Kidney (tissue), 14 donors: Measurements from ENCODE around the gene CHSY3. TPM values are rescaled to one million over a fixed set of nuclear protein-coding genes. Genes with fewer than 3 reads are reported as not detected.

Experiments used
- DNase-seq, 5 donors: peaks; one replicate each; pipeline ENCODE4 v3.0.0-alpha.2; 2013 to 2020
- FAIRE-seq: peaks from 2 replicates; lab custom pipeline; 2012; peaks lifted over from hg19 to GRCh38; lab: Jason Lieb, UNC
- H3K27ac ChIP-seq, 2 donors: one replicate each; pipeline ENCODE4 v1.7.0; 2013; ENCODE audit warnings: low read depth in 2 of 2, low read length in 2 of 2, inconsistent platforms in 1 of 2
- H3K27me3 ChIP-seq: one replicate; pipeline ENCODE4 v1.7.1; 2013; ENCODE audit warnings: low read length, inconsistent platforms; ENCODE audit not compliant: control insufficient read depth, insufficient read depth
- H3K36me3 ChIP-seq, 3 donors: one replicate each; pipeline versions ENCODE4 v1.7.0 to v1.7.1; 2013; ENCODE audit warnings: low read length in 3 of 3, control low read depth in 1 of 3, inconsistent platforms in 1 of 3; ENCODE audit not compliant: insufficient read depth in 3 of 3, control insufficient read depth in 2 of 3
- H3K4me1 ChIP-seq, 3 donors: one replicate each; pipeline versions ENCODE4 v1.7.0 to v1.7.1; 2013; ENCODE audit warnings: low read length in 3 of 3, inconsistent platforms in 1 of 3, low read depth in 1 of 3; ENCODE audit not compliant: control insufficient read depth in 2 of 3, insufficient read depth in 2 of 3
- H3K4me3 ChIP-seq, 3 donors: one replicate each; pipeline versions ENCODE4 v1.7.0 to v1.8.1; 2013; ENCODE audit warnings: low read length in 3 of 3, control low read depth in 1 of 3, inconsistent platforms in 1 of 3
- H3K9ac ChIP-seq, 3 donors: one replicate each; pipeline versions ENCODE4 v1.7.0 to v1.7.1; 2013; ENCODE audit warnings: low read length in 3 of 3, control low read depth in 1 of 3, inconsistent platforms in 1 of 3
- H3K9me3 ChIP-seq, 3 donors: one replicate each; pipeline versions ENCODE4 v1.7.0 to v1.7.1; 2013; ENCODE audit warnings: low read length in 3 of 3, control low read depth in 1 of 3, inconsistent platforms in 1 of 3; ENCODE audit not compliant: control insufficient read depth in 2 of 3, insufficient read depth in 1 of 3
- CTCF ChIP-seq: IDR thresholded peaks from 3 replicates; pipeline ENCODE4 v1.5.1; 2012; ENCODE audit warnings: mild to moderate bottlenecking, moderate library complexity, borderline replicate concordance; ENCODE audit not compliant: insufficient read depth; ENCODE audit errors: extremely low read depth
- intact Hi-C: fragments of 100-400 bp; cut with DNase I; formaldehyde crosslinking; loops from one replicate; pipeline ENCODE4 v1.11.1; 2022
- polyA plus RNA-seq: library from polyadenylated mRNA; stranded (reverse); fragments of 350-450 nt; fragmentation: Illumina TruSeq; extraction: RNeasy Lipid Tissue Mini Kit (QIAGEN cat#74804); gene quantifications from one replicate; pipeline ENCODE4 v1.2.3, GENCODE V29; 2014; ENCODE audit warnings: low read depth, low replicate concordance; ENCODE audit not compliant: insufficient read depth
- total RNA-seq: library from RNA; stranded (reverse); fragmentation: NEBNext Ultra II Directional; extraction: Animal tissue kit (Norgen Biotek cat#: 25700); gene quantifications from one replicate; pipeline ENCODE4 v1.2.1, GENCODE V29; 2021
- donor health status: control.
- donor health status: control.
- donor health status: control.
- donor health status: control.
- donor health status: control.
- donor health status: DM: yes; HTN: yes; CAD: no.
- donor health status: Normal renal cell carcinoma (clear cell type).

The CHSY3 gene
- total and polyA plus RNA-seq, 2 donors from 2014 or later = 0.13 to 3.0 TPM

GRCh38 chr5:130077007-130077406 lies 172.7 kb downstream of the CHSY3 start:
- no peak overlapping the region for H3K9ac ChIP-seq
- H3K9me3 ChIP-seq = no peaks in the 10 kb centered on the region
- H3K4me3 ChIP-seq = no peak overlapping the region
- H3K27ac ChIP-seq = no peak overlapping the region
- no peaks in the 10 kb centered on the region for H3K27me3 ChIP-seq
- no peak for TF ChIP-seq CTCF
- intact Hi-C loops = no loop called here
- no peaks in the 10 kb centered on the region for H3K36me3 ChIP-seq
- FAIRE-seq (no peak), DNase-seq (no peak)
- no peaks in the 10 kb centered on the region for H3K4me1 ChIP-seq

DNA sequence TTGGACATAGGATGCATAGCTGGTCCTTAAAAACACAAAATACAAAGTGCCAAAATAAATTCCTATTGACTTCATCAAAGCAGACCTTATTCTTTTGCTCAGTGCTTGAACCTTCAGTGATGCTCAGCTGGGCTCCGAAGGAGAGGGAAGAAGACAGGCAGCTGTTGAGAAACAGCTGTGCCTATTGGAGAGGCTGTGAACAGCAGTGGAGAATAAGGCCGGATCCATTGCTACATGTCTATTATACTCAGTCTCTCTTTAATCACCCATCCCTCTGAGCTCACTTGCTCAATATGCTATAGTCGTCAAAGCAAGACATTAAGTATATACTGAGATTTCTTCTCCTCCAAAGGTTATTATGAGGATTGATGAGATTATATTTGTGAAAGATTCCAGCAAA lies 174.4 kb downstream of the CHSY3 start:
- no peaks in the 10 kb centered on the region for H3K9me3 ChIP-seq
- no peak for TF ChIP-seq CTCF

GRCh38 chr5:130090569-130091270 lies 186.5 kb downstream of the CHSY3 start:
- Histone ChIP-seq H3K4me1 (no peaks in the 10 kb centered on the region), H3K27ac (no peak overlapping the region), H3K36me3 (no peaks in the 10 kb centered on the region), H3K27me3 (no peaks in the 10 kb centered on the region), H3K9ac (no peak overlapping the region), H3K4me3 (no peak overlapping the region), H3K9me3 (no peaks in the 10 kb centered on the region)
- DNase-seq (peak in 2 of 5 donors; percentile 8 to 51), FAIRE-seq (no peak)
- no peak for TF ChIP-seq CTCF
- intact Hi-C loops = no loop called here

More for the DNA sequence above, 174.4 kb downstream of the CHSY3 start:
- intact Hi-C loops = no loop called here
- Histone ChIP-seq H3K4me3 (no peak overlapping the region), H3K27ac (no peak overlapping the region), H3K9ac (no peak overlapping the region), H3K36me3 (no peaks in the 10 kb centered on the region), H3K4me1 (no peaks in the 10 kb centered on the region), H3K27me3 (no peaks in the 10 kb centered on the region)
- DNase-seq (peak in 1 of 5 donors; percentile 3), FAIRE-seq (no peak)

- H3K27ac ChIP-seq = no peak overlapping the region
- H3K36me3 ChIP-seq = no peaks in the 10 kb centered on the region
- no peak overlapping the region for H3K9ac ChIP-seq
- intact Hi-C loops = no loop called here
- H3K4me3 ChIP-seq = no peak overlapping the region
- no peaks in the 10 kb centered on the region for H3K4me1 ChIP-seq
- H3K27me3 ChIP-seq = no peaks in the 10 kb centered on the region
- no peaks in the 10 kb centered on the region for H3K9me3 ChIP-seq
- FAIRE-seq (peak; percentile 3), DNase-seq (no peak)
- TF ChIP-seq CTCF = no peak
Observed at GRCh38 chr5:130092991-130093390, 188.7 kb downstream of the CHSY3 start.
